ENCODE data around the gene TRPM4.

Gene TRPM4

DNA sequence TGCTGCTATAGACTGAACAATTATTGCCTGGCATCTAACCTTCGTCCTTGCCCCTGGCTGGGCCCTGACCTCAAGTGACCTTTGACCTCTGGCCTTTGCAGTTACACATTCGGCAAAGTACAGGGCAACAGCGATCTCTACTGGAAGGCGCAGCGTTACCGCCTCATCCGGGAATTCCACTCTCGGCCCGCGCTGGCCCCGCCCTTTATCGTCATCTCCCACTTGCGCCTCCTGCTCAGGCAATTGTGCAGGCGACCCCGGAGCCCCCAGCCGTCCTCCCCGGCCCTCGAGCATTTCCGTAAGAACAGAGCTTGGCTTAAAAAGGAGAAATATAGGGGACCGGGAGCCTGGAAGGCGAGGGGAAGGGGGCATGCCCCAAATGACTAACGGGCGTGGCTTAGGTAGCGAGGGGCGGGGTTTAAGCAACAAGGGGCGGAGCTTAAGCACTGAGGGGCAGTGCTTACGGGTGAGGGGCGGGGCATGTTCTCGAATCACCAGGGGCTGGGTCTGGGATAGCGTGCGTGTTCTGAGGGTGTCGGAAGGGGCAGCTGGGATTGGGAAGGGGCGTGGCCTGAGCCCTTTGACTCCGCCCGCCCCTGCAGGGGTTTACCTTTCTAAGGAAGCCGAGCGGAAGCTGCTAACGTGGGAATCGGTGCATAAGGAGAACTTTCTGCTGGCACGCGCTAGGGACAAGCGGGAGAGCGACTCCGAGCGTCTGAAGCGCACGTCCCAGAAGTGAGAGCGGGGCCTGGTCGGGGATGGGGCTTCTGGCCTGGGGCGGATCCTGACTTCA lies 52.7 kb downstream of the TRPM4 start:
- no peak overlapping the region for H3K27ac ChIP-seq (ENCODE audit: low read depth in 2 of 2, low read length in 2 of 2)
- H3K27me3 ChIP-seq (ENCODE audit: control insufficient read depth in 2 of 2, insufficient read depth in 2 of 2, low read length in 2 of 2), result no peaks in the 10 kb centered on the region
- H3K4me1 ChIP-seq (ENCODE audit: control insufficient read depth in 2 of 2, insufficient read depth in 2 of 2, low read length in 2 of 2), result peaks cover 2 to 4% of the 10 kb centered on the region in 2 donors
- no peak overlapping the region for H3K9ac ChIP-seq (ENCODE audit: low read depth in 1 of 2, low read length in 2 of 2)
- H3K36me3 ChIP-seq (ENCODE audit: control insufficient read depth in 2 of 2, insufficient read depth in 2 of 2, low read length in 2 of 2), result peaks cover 29 to 43% of the 10 kb centered on the region in 2 donors
- no peaks in the 10 kb centered on the region for H3K9me3 ChIP-seq (ENCODE audit: control insufficient read depth in 2 of 2, low read length in 2 of 2)
- no peak overlapping the region for H3K4me3 ChIP-seq (ENCODE audit: low read length in 2 of 2)

DNA sequence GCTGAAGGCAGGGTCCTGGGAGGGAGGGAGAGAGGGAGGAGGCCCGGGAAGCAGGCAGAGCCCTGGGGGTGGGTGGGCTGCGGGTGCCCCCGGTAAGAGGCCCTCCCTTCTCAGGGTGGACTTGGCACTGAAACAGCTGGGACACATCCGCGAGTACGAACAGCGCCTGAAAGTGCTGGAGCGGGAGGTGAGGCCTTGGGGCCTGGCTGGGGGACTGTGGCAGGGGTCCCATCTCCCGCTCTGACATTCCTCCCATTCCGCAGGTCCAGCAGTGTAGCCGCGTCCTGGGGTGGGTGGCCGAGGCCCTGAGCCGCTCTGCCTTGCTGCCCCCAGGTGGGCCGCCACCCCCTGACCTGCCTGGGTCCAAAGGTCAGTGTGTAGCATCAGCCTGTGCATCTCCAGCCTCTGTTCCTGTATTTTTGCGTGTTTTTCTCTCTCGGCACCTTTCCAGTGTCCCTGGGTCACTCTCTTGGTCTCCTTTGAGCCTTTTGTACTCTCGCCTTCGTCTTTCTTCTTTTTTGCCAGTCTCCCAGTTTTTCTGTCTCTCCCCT lies 53.4 kb downstream of the TRPM4 start:
- no peaks in the 10 kb centered on the region for H3K27me3 ChIP-seq (ENCODE audit: control insufficient read depth in 2 of 2, insufficient read depth in 2 of 2, low read length in 2 of 2)
- H3K36me3 ChIP-seq (ENCODE audit: control insufficient read depth in 2 of 2, insufficient read depth in 2 of 2, low read length in 2 of 2), result peaks cover 25 to 39% of the 10 kb centered on the region in 2 donors
- H3K27ac ChIP-seq (ENCODE audit: low read depth in 2 of 2, low read length in 2 of 2), result no peak overlapping the region
- H3K4me1 ChIP-seq (ENCODE audit: control insufficient read depth in 2 of 2, insufficient read depth in 2 of 2, low read length in 2 of 2), result peaks cover 2 to 4% of the 10 kb centered on the region in 2 donors
- H3K4me3 ChIP-seq (ENCODE audit: low read length in 2 of 2), result no peak overlapping the region
- no peak overlapping the region for H3K9ac ChIP-seq (ENCODE audit: low read depth in 1 of 2, low read length in 2 of 2)
- H3K9me3 ChIP-seq (ENCODE audit: control insufficient read depth in 2 of 2, low read length in 2 of 2), result no peaks in the 10 kb centered on the region

DNA sequence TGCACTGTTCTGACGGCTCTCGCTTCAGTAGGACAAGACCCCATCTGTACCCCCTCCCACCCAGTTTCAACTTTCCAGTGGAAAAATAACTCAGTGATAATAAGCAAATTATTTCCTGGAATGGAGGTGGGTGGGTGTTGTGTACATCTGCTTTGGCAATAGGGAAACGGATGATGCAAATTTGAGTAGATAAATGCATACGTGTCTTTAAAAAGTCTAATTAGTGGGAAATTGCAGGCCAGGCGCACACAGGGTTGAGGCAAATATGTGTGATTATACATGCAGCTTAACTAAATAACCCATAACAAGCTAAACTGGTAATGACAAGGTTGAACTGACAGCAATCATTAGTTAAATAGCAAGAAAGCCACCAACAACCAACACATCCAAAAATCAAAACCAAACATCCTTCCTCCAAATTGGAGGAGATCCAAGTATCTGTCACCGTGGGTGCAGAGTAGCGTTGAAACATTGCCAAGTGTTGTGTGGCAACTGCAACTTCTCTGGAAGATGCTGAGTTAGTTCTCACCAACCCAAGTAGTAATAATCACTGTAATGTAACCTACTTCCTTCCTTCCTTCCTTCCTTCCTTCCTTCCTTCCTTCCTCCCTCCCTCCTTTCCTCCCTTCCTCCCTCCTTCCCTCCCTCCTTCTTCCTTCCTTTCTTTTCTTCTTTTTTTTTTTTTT lies 54.6 kb downstream of the TRPM4 start:
- H3K4me3 ChIP-seq (ENCODE audit: low read length in 2 of 2), result no peak overlapping the region
- no peak overlapping the region for H3K27ac ChIP-seq (ENCODE audit: low read depth in 2 of 2, low read length in 2 of 2)
- H3K36me3 ChIP-seq (ENCODE audit: control insufficient read depth in 2 of 2, insufficient read depth in 2 of 2, low read length in 2 of 2), result peaks cover 23 to 35% of the 10 kb centered on the region in 2 donors
- no peaks in the 10 kb centered on the region for H3K9me3 ChIP-seq (ENCODE audit: control insufficient read depth in 2 of 2, low read length in 2 of 2)
- H3K9ac ChIP-seq (ENCODE audit: low read depth in 1 of 2, low read length in 2 of 2), result no peak overlapping the region
- peaks cover 2 to 4% of the 10 kb centered on the region in 2 donors for H3K4me1 ChIP-seq (ENCODE audit: control insufficient read depth in 2 of 2, insufficient read depth in 2 of 2, low read length in 2 of 2)
- no peaks in the 10 kb centered on the region for H3K27me3 ChIP-seq (ENCODE audit: control insufficient read depth in 2 of 2, insufficient read depth in 2 of 2, low read length in 2 of 2)

DNA sequence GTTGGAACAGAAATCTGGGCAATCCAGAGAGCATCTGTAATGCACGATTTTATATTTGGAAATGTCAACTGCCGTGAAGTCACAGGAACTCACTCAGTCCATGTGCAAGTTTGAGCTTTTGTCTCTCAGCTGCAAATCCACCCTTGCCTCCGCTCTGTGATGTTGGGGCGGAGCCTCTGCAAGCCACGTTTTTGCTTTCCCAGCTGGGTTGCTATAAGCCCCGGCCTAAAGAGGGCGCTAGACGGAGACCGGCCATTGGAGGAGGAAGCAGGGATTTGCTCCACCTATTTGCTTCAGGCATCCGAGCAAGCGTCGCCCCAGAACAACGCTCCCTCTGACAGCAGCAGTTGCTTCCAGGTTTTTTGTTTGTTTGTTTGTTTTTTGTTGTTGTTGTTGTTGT lies 56.2 kb downstream of the TRPM4 start:
- H3K9ac ChIP-seq (ENCODE audit: low read depth in 1 of 2, low read length in 2 of 2), result no peak overlapping the region
- no peak overlapping the region for H3K4me3 ChIP-seq (ENCODE audit: low read length in 2 of 2)

DNA sequence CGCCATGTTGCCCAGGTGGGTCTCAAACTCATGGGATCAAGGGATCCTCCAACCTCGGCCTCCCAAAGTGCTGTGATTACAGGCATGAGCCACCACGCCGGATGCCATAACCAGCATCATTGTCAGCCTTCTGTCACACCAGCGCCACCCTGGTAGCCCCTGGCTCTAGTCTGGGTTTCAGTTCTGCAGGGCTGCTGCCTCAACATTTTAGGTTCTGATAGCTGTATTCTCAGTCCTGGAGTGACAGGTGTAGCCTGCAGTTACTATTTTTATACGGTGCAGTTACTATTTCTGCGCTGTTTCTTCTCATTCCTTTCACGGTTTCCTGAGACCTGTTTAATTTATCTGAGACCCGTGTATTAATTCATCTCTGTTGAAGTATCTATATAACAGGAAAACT lies 57.1 kb downstream of the TRPM4 start:
- no peak overlapping the region for H3K9ac ChIP-seq (ENCODE audit: low read depth in 1 of 2, low read length in 2 of 2)
- H3K27ac ChIP-seq (ENCODE audit: low read depth in 2 of 2, low read length in 2 of 2), result no peak overlapping the region

More for the DNA sequence above, 56.2 kb downstream of the TRPM4 start:
- Histone ChIP-seq H3K27ac (ENCODE audit: low read depth in 2 of 2, low read length in 2 of 2) (no peak overlapping the region), H3K36me3 (ENCODE audit: control insufficient read depth in 2 of 2, insufficient read depth in 2 of 2, low read length in 2 of 2) (peaks cover 23 to 29% of the 10 kb centered on the region in 2 donors), H3K27me3 (ENCODE audit: control insufficient read depth in 2 of 2, insufficient read depth in 2 of 2, low read length in 2 of 2) (no peaks in the 10 kb centered on the region), H3K4me1 (ENCODE audit: control insufficient read depth in 2 of 2, insufficient read depth in 2 of 2, low read length in 2 of 2) (no peaks in the 10 kb centered on the region), H3K9me3 (ENCODE audit: control insufficient read depth in 2 of 2, low read length in 2 of 2) (no peaks in the 10 kb centered on the region)

DNA sequence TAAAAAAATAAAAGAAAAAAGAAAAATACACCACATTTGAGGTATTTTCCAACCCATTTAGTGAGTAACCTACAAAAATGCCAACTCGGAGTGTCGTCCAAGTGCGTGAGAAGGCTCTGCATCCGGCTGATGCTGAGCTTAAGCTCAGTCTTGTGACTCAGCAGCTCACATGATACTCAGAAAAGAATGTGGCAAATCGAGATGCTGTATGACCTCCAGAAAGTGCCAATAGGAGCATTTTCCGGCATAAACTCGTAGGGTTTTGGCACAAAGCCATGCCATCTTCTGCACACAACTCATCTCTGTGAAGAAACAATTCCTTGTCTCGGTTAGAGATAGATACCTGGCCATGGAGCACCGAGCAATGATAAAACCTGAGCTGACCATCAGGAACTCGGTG lies 58.5 kb downstream of the TRPM4 start:
- no peaks in the 10 kb centered on the region for H3K27me3 ChIP-seq (ENCODE audit: control insufficient read depth in 2 of 2, insufficient read depth in 2 of 2, low read length in 2 of 2)
- no peaks in the 10 kb centered on the region for H3K4me1 ChIP-seq (ENCODE audit: control insufficient read depth in 2 of 2, insufficient read depth in 2 of 2, low read length in 2 of 2)
- no peak overlapping the region for H3K27ac ChIP-seq (ENCODE audit: low read depth in 2 of 2, low read length in 2 of 2)
- H3K4me3 ChIP-seq (ENCODE audit: low read length in 2 of 2), result no peak overlapping the region
- H3K36me3 ChIP-seq (ENCODE audit: control insufficient read depth in 2 of 2, insufficient read depth in 2 of 2, low read length in 2 of 2), result peaks cover 20 to 21% of the 10 kb centered on the region in 2 donors
- no peak overlapping the region for H3K9ac ChIP-seq (ENCODE audit: low read depth in 1 of 2, low read length in 2 of 2)
- no peaks in the 10 kb centered on the region for H3K9me3 ChIP-seq (ENCODE audit: control insufficient read depth in 2 of 2, low read length in 2 of 2)

More for the DNA sequence above, 57.1 kb downstream of the TRPM4 start:
- peaks cover 23 to 29% of the 10 kb centered on the region in 2 donors for H3K36me3 ChIP-seq (ENCODE audit: control insufficient read depth in 2 of 2, insufficient read depth in 2 of 2, low read length in 2 of 2)
- H3K9me3 ChIP-seq (ENCODE audit: control insufficient read depth in 2 of 2, low read length in 2 of 2), result no peaks in the 10 kb centered on the region
- no peaks in the 10 kb centered on the region for H3K4me1 ChIP-seq (ENCODE audit: control insufficient read depth in 2 of 2, insufficient read depth in 2 of 2, low read length in 2 of 2)
- H3K4me3 ChIP-seq (ENCODE audit: low read length in 2 of 2), result no peak overlapping the region
- no peaks in the 10 kb centered on the region for H3K27me3 ChIP-seq (ENCODE audit: control insufficient read depth in 2 of 2, insufficient read depth in 2 of 2, low read length in 2 of 2)

DNA sequence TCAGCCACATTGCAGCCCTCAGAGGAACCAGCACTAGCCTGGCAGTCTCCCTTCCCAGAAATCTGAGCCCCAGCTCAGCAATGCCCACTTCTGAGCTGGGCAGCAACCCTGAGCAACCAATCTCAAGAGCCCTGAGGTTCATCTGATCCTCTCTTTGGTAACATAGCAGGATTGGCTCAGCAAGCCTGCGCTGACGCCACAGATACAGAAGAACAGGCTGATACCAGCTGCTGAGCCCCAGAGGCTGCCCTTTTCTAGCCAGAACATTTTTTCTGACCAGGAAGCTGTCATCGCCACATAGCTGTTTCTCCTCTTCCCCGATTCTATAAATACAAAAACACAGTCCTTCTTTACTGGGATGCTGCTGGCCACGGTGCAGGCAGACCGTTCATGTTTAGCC lies 59.8 kb downstream of the TRPM4 start:
- H3K27me3 ChIP-seq (ENCODE audit: control insufficient read depth in 2 of 2, insufficient read depth in 2 of 2, low read length in 2 of 2), result no peaks in the 10 kb centered on the region
- H3K27ac ChIP-seq (ENCODE audit: low read depth in 2 of 2, low read length in 2 of 2), result no peak overlapping the region
- no peaks in the 10 kb centered on the region for H3K9me3 ChIP-seq (ENCODE audit: control insufficient read depth in 2 of 2, low read length in 2 of 2)
- no peaks in the 10 kb centered on the region for H3K4me1 ChIP-seq (ENCODE audit: control insufficient read depth in 2 of 2, insufficient read depth in 2 of 2, low read length in 2 of 2)
- no peak overlapping the region for H3K4me3 ChIP-seq (ENCODE audit: low read length in 2 of 2)
- no peak overlapping the region for H3K9ac ChIP-seq (ENCODE audit: low read depth in 1 of 2, low read length in 2 of 2)
- peaks cover 7 to 8% of the 10 kb centered on the region in 2 donors for H3K36me3 ChIP-seq (ENCODE audit: control insufficient read depth in 2 of 2, insufficient read depth in 2 of 2, low read length in 2 of 2)

DNA sequence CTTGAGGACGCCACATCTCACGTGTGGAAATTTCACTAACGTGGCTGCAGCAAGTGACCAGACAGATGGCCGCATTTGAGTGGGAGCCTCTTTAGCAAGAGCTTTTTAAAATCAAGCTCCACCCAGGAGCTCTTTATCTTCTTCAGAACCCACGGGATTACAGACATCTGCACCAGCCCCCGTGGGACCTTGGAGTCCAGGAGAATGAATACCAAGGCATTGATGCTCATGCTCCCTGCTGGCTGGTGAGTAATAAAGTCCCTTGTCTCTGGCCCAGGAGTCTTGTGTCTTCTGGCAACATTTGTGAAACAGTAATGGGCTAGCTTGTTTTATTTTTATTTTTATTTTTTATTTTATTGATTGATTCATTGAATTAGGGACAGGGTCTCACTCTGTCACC lies 64.4 kb downstream of the TRPM4 start:
- Histone ChIP-seq H3K9ac (ENCODE audit: low read depth in 1 of 2, low read length in 2 of 2) (no peak overlapping the region), H3K36me3 (ENCODE audit: control insufficient read depth in 2 of 2, insufficient read depth in 2 of 2, low read length in 2 of 2) (no peaks in the 10 kb centered on the region), H3K27ac (ENCODE audit: low read depth in 2 of 2, low read length in 2 of 2) (no peak overlapping the region), H3K4me3 (ENCODE audit: low read length in 2 of 2) (no peak overlapping the region), H3K27me3 (ENCODE audit: control insufficient read depth in 2 of 2, insufficient read depth in 2 of 2, low read length in 2 of 2) (no peaks in the 10 kb centered on the region), H3K4me1 (ENCODE audit: control insufficient read depth in 2 of 2, insufficient read depth in 2 of 2, low read length in 2 of 2) (peaks cover 0 to 2% of the 10 kb centered on the region in 2 donors), H3K9me3 (ENCODE audit: control insufficient read depth in 2 of 2, low read length in 2 of 2) (no peaks in the 10 kb centered on the region)

DNA sequence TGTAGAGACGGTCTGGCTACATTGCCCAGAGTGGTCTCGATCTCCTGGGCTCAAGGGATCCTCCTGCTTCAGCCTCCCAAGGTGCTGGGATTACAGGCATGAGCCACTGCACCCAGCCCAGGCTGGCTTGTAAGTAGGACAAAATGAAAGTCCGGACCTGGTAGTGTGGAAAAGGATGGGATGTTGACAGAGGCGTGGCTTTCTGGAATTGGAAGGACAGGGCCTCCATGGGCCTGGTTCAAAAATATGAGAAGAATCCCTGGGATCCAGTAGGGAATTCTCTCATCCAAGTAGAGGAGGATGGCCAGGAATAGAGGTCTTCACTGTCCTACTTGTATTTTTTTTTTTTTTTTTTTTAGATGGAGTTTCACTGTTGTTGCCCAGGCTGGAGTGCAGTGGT lies 64.9 kb downstream of the TRPM4 start:
- Histone ChIP-seq H3K4me1 (ENCODE audit: control insufficient read depth in 2 of 2, insufficient read depth in 2 of 2, low read length in 2 of 2) (peaks cover 0 to 2% of the 10 kb centered on the region in 2 donors), H3K36me3 (ENCODE audit: control insufficient read depth in 2 of 2, insufficient read depth in 2 of 2, low read length in 2 of 2) (no peaks in the 10 kb centered on the region), H3K27me3 (ENCODE audit: control insufficient read depth in 2 of 2, insufficient read depth in 2 of 2, low read length in 2 of 2) (no peaks in the 10 kb centered on the region), H3K4me3 (ENCODE audit: low read length in 2 of 2) (no peak overlapping the region), H3K9ac (ENCODE audit: low read depth in 1 of 2, low read length in 2 of 2) (no peak overlapping the region), H3K27ac (ENCODE audit: low read depth in 2 of 2, low read length in 2 of 2) (no peak overlapping the region), H3K9me3 (ENCODE audit: control insufficient read depth in 2 of 2, low read length in 2 of 2) (no peaks in the 10 kb centered on the region)

DNA sequence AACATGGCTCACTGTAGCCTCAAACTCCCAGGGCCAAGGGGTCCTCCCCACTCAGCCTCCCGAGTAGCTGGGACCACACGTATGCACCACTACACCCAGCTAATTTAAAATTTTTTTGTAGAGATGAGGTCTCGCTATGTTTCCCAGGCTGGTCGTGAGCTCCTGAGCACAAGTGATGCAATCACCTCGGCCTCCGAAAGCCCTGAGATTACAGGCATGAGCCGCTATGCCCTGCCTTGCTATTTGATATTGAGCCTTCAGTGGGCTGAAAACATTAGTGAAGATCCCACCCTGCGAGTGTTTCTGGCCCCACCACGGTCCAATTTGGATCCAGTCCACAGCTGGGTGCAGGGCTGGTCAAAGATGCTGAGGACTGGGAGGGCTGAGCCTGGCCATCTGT lies 65.9 kb downstream of the TRPM4 start:
- H3K9ac ChIP-seq (ENCODE audit: low read depth in 1 of 2, low read length in 2 of 2), result no peak overlapping the region
- H3K4me1 ChIP-seq (ENCODE audit: control insufficient read depth in 2 of 2, insufficient read depth in 2 of 2, low read length in 2 of 2), result peaks cover 0 to 2% of the 10 kb centered on the region in 2 donors
- H3K9me3 ChIP-seq (ENCODE audit: control insufficient read depth in 2 of 2, low read length in 2 of 2), result no peaks in the 10 kb centered on the region
- H3K27ac ChIP-seq (ENCODE audit: low read depth in 2 of 2, low read length in 2 of 2), result no peak overlapping the region
- H3K4me3 ChIP-seq (ENCODE audit: low read length in 2 of 2), result no peak overlapping the region
- H3K36me3 ChIP-seq (ENCODE audit: control insufficient read depth in 2 of 2, insufficient read depth in 2 of 2, low read length in 2 of 2), result no peaks in the 10 kb centered on the region
- H3K27me3 ChIP-seq (ENCODE audit: control insufficient read depth in 2 of 2, insufficient read depth in 2 of 2, low read length in 2 of 2), result no peaks in the 10 kb centered on the region

Measured in mucosa of rectum (tissue), 2 donors.